CD4-positive, alpha-beta T cell treated with Interleukin-17A for 4 hours (primary cell): ENCODE results near the gene MNAT1.
"Not testable (repeated sequence)": the region's sequence is repeated elsewhere in the genome, so short reads cannot be mapped to it uniquely, and the experiment has no call there.

Source experiments
- DNase-seq: peaks from one replicate; pipeline ENCODE4 v3.0.0-alpha.2; 2020; ENCODE audit warnings: mixed read lengths

MNAT1 gene

DNA sequence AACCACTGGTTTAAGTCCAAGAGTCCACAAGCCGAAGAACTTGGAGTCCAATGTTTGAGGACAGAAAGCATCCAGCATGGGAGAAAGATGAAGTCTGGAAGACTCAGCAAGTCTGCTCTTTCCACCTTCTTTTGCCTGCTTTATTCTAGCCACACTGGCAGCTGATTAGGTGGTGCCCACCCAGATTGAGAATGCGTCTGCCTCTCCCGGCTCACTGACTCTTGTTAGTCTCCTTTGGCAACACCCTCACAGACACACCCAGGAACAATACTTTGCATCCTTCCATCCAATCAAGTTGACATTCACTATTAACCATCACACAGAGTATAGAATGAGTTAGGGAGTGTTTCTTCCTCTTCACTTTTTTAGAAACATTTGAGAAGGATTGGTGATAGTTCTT lies 156.1 kb downstream of the MNAT1 start:
- DNase-seq, result not testable (repeated sequence)

DNA sequence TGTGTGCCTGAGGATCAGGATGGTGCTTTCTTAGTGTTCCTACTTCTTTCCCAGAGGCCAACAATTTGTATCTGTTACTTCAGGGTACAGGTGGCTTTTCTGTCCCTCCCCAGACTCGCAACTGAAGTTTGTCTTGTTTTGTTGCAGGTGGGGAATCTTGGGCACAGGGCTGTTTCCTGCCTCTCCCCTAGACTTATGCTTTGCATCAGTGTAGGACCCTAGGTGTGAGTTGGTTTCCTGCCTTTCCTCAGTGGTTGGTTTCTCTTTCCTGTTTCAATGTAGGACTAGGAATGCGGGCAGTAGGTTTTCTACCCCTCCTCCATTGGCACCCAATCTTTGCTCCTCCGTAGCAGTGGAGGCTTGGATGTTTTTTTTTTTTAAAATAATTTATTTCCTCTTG lies 159.3 kb downstream of the MNAT1 start:
- no peak for DNase-seq

DNA sequence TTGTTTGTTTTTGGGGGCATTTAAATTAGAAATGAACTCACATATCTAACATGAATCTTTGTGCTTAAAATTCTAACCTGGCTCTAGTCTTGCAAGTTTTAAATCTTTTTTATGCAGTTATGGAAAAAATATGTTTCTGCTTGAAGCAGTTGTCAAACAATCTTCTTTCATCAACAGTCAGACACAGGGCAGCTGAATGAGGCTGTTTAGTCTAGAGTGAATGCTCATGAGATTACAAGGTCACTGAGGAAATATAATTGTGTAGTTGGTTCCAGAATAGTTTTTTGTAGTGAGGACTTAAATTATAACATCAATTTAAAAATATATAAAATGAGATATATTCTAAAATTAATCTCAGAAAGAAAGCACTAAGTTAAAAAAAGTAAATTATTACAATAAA lies 169.8 kb downstream of the MNAT1 start:
- DNase-seq, result no peak

DNA sequence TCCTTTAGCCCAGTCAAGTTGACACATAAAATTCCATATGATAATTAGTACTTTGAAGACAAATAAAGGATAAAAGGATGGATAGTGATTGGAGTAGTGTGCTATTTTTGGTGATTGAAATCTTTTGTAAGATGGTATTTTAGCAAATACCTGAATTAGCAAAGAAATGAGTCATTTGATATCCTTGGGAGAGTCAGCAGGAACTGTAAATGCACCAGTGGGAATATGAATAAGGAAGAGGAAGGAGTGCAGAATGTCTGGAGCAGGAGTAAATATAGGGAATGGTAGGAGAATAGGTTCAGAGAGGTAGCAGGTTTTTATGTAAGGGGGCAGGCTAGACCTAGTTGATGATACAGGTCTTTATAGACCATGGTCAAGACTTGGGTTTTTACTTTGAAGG lies 171.4 kb downstream of the MNAT1 start:
- DNase-seq, result no peak

DNA sequence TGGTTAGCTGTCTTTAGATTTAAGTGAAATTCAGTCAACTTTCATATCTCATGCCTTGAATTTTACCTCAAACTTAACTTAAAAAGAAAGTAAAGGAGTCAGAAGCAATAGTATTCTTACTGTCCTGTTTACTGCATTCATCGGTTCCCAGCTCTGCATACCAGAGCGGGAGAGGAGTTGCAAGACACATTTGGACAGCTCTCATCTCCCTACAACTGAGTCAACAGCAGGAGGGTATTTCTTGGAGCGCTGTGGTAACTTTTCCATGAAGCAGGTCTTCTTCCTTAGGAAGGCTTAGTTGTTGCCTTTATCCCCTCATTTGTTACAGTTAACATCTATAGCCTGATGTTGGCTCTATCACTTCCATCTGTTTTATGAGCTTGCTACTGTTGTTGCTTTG lies 181.2 kb downstream of the MNAT1 start:
- no peak for DNase-seq

DNA sequence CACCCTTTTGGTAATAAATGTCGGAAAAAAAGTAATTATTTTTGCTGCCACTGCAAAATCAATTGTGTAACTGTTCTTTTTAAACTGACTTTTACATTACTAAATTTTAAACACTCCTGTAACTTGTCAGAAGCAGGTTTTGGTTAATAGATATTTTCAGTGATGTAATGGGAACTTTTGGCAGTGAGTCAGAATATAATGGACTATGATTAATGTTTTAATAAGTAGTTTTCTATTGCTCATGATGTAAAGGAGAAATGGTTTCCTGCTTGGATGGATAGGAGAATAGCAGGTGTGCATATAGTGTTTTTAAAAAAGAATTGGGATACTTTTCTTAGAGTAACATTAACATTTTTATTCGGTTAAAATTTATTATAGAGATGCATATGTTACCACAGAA lies 187.5 kb downstream of the MNAT1 start:
- DNase-seq, result no peak

DNA sequence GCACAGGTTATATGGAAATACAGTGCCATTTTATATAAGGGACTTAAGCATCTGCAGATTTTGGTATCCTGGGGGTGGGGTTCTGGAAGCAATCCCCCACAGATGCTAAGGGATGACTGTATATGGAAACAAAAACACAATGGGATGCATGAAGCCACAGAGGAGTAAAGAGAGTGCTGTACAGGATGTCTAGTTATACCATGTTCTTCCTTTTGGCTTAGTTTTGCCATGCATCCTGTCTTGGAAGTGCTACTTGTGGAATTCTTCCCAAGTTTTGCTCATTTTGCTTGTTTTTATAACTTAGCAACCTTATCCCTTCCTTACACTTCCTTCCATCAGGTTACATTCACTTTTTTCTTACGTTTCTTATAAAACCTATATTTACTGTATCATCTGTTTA lies 190.7 kb downstream of the MNAT1 start:
- no peak for DNase-seq

DNA sequence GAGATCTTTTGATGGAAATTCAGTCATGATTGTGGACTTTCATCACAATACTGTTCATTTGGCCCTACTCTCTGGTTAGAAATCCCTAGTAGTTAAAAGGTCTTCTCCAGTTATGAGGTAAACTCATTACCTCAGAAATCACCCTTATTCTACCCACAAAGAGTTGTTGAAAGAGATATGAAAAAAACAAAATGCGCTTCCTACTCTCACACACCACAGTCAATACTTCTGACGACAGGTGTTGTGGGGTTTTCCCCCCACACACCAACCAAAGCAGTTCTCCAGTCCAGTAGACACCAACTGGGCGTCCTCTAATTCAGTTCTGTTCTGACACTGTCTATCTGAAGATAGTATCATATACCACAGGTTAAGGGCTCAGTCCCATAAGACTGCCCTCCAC lies 191.4 kb downstream of the MNAT1 start:
- no peak for DNase-seq

DNA sequence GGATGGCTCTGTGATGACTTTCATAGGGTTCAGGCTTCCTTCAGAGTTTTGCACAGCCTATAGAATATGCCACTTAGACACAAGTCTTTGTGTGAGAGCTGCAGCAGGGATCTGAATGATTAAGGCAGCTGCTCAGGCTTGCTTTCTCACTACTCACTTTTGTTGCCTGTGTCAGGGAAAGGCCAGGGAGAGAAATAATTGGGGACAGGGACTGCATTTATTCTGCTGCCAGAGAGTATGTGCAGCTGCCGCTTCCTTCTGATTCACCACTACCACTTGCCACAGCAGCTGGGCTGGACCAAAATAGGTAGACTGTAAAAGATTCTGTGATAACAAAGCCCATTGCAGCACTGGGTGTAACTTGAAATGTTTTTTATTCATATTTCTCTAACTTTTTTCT lies 196.7 kb downstream of the MNAT1 start:
- no peak for DNase-seq

DNA sequence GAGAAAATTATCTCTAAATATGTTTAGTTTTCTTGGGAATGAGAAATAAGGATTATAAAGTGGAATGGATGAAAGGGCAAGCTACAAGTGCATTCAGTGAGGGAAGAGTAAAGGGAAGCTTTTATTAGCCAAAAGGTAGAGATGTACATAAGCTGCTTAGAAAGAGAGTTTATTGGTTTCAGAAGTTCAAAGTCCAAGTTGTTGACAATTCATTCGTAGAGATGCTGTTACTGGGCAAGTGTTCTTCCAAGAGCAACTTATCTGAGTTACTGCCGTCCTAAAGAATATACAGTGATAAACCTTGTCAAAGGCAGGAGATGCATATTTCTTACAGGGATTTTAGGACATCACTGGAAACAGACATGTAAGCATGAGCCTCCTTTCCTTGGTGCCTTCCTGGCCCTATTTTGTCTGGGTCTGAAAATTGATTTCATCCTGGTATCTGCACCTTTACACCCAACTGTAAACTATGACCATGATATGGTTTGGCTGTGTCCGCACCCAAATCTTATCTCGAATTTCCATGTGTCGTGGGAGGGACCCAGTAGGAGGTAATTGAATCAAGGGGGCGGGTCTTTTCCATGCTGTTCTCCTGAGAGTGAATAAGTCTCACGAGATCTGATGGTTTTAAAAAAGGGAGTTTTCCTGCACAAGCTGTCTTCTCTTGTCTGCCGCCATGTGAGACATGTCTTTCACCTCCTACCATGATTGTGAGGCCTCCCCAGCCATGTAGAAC lies 199.5 kb downstream of the MNAT1 start:
- no peak for DNase-seq

DNA sequence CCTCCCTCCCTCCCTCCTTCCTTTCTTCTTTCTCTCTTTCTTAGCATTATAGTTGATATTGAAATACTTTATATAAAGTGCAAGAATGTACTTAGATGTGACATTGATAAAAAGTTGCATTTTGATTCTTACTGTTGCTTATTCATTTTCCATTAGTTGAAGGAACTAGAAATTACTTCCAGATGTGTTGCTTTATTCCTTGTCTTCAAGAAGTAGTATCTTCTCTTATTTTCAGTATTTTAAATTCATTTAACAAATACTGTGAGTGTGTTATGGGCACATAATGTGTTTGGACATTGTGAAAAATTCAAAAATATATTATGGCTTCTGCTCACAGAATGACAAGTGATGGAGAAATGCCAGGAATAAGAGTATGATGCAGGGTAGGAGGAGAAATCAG lies 200.8 kb downstream of the MNAT1 start:
- DNase-seq, result no peak

DNA sequence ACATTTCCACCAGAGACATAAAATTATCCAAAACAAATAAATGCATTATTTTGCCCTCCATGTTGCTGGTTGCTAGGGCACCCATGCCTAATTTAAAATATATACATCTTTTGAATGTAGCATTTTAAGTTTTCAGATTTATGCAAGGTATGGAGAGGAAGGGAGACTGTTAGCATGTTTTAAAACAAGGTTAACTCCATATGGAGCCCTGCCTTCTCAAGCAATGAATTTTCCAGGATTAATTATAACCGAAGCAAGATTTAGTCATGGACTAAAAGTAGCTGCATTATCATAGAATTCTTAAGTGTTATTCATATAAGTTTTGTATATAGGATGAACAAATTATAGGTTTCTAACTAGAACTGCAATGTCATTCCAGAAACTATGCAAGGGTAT lies 209.1 kb downstream of the MNAT1 start:
- DNase-seq, result no peak

DNA sequence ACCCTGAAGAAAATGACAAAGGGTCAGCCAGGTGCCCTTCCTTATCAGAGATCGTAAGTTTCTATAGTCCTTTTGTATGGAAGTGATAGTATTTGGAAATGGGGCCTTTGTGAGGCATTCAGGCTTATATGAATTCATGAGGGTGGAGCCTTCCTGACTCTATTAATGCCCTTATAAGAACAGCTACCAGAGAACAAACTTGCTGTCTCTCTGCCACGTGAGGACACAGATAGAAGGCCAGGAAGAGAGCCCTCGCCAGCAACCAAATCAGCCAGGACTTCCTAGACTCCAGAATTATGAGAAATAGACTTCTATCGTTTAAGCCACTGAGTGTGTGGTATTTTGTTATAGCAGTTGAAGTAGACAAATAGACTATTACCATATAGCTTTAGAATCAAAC lies 209.6 kb downstream of the MNAT1 start:
- no peak for DNase-seq

DNA sequence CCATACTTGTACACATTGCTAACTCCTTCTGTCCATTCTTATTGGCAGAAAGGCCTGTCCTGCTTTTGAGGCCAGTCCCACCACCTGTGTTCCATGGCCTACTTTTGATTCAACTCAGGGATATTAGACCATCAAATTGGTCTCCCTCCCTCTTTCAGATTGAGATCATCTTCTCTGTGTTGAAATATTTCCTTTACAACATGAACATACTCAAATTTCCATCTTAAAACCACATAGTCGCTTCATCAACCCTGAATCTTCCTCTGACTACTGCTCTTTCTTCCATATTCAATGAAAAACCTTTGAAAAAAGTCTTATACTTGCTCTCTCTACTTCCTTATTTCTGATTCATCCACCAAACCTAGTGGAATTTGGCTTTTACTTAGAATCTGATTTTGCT lies 211.4 kb downstream of the MNAT1 start:
- no peak for DNase-seq

DNA sequence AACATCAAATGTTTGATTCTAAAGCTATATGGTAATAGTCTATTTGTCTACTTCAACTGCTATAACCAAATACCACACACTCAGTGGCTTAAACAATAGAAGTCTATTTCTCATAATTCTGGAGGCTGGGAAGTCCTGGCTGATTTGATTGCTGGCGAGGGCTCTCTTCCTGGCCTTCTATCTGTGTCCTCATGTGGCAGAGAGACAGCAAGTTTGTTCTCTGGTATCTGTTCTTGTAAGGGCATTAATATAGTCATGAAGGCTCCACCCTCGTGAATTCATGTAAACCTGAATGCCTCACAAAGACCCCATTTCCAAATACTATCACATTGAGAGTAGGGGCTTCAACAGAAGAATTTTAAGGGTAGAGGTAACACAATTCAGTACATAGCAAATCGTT lies 212.2 kb downstream of the MNAT1 start:
- no peak for DNase-seq

DNA sequence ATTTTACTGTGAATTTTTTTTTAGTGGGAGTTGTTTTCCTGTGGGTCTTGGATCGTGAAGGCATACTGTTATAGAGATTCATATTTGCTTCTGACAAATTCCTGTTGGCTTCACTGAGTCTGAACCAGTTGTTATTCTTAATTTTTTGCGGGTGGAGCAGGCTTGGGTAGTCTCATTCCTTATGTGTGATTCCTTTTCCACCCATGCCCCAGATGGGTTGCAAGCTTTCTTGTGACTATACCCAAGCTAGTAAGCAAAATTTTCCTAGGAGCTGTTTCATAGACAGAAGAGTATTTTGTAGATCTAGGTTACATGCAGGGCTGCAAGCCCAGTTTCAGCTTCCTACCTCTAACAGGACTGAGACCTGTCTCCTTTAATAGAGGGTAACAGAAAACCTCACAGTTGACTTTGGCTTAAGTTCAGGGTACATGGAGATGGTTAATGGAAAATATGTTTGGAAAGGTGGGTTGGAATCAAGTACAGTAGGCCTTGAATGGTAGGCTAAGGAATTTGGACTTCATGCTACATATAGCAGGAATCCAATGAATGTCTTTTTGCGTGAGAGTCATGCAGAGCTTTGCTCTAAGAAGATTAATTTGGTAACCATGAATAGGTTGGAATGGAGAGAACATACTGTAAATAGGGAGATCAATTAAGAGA lies 217.3 kb downstream of the MNAT1 start:
- DNase-seq, result no peak

DNA sequence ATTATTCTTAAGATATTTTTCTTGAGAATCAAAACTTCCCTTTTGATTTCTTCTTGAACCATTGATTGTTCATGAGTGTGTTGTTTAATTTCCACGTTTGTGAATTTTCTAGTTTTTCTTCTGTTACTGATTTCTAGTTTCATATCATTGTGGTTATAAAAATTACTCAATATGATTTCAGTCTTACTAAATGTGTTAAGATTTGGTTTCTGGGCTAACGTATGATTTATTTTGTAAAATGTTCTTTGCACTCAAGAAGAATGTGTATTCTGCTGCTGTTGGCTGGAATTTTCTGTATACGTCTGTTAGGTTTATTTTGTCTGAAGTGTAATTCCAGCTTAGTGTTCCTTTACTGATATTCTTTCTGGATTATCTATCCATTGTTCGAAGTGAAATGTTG lies 221.6 kb downstream of the MNAT1 start:
- no peak for DNase-seq

DNA sequence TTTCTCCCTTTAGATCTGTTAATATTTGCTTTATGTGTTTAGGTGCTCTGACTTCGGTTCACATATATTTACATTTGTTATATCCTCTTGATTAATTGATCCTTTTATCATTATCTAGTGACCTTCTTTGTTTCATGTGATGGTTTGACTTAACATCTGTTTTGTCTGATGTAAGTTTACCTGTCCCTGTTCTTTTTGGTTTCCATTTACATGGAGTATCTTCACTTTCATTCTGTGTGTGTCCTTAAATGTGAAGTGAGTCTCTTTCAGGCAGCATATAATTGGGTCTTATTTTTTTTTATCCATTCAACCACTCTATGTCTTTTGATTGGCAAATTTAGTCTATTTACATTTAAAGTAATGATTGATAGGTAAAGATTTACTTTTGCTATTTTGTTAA lies 222.1 kb downstream of the MNAT1 start:
- DNase-seq, result no peak

DNA sequence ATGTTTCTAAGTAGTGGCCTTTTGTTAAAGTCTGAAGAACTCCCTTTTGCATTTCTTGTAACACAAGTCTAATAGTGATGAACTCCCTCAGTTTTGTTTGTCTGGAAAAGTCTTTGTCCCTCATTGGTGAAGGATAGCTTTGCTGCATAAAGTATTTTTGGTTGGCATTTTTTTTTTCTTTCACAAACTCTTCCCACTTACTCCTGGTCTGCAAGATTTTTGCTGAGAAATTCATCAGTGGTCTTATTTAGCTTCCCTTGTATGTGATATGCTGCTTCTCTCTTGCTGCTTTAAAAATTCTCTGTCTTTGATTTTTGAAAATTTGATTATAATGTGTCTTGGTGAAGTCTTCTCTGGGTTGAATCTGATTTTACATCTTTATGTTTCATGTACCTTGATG lies 223.6 kb downstream of the MNAT1 start:
- DNase-seq, result no peak

DNA sequence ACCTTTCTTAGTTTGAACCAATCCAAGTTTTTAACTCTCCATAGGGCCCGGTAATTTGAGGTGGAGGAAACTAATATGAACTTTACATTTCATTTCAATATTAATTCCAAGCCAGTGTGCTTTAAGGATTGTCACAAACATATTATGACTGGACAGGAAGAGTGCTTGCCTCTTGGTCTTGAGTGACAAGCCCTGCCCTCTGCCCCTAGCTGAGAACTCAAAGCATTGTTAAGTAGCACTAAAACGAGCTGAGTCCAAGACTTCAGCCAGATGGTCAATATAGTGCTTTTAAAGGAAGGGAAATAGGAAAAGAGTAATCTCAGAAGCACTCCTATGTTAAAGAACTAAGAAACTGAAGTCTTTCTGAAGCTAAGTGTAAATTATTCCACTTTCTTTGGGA lies 229.2 kb downstream of the MNAT1 start:
- DNase-seq, result no peak

DNA sequence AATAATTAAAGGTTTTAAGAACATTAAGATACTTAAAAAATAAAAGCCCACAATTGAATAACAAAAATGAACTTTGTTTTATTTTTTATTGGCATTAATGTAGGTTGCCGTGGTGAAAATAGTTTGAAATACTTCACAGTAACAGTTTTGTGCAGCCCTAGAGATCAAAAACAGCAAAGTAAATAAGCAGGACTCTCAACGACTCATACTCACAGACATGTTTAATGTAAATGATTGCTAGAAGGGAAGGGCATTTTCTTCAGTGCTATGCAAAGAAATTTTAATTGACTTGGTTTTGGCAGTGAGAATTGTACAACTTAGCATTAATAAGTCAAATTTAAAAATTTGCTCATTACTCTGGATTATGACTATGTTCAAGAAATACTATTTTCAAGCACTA lies 230.3 kb downstream of the MNAT1 start:
- no peak for DNase-seq

DNA sequence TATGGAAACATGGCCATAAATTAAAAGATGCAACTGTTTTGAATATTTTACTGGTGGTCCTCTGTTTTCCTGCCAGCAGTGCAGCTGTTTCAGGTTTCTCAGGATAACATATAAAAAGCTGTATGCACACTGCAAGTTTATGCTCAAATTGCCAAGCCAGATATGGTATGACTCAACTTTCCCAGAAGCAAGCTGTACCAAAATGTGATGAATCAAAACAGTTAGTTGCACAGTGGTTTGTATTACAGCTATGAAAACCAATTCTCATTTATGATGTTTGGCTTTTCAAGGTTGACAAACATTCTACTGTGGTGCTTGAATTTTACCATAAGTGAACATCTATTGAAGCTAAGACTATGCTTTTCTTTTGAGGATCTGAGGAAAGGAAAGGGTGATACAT lies 230.8 kb downstream of the MNAT1 start:
- DNase-seq, result no peak

DNA sequence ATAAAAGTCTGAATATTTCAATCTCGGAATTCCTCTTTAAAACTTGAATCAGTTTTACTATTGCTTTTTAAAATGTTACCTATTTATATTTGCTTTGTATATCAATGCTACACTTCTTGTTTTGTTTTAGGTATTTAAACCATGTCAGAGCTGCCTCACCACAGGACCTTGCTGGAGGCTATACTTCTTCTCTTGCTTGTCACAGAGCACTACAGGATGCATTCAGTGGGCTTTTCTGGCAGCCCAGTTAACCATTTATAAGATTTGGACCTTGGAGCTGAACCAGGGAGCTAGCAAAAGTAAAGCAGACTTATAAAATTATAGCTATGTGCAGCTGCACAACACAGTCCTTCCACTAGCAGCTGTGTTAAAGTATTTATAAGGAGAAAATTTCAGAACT lies 233.5 kb downstream of the MNAT1 start:
- DNase-seq, result no peak

DNA sequence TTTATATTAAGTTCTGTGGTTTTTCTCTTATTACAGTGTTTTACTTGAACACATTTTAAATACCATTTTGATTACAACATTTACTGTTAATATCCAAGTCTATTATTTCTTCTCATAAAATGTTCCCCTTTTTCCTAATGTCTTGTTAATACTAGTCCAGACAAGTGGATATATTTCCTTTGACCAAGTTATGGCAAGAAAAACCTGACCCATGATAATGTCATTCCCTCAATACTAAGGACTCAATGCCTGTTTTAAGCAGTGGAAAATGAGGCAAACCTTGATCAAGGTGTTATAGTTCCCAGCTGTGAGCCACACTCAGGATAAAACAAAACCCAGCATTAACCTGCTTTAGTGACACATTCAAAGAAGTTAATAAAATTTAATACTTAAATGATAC lies 234.1 kb downstream of the MNAT1 start:
- no peak for DNase-seq

DNA sequence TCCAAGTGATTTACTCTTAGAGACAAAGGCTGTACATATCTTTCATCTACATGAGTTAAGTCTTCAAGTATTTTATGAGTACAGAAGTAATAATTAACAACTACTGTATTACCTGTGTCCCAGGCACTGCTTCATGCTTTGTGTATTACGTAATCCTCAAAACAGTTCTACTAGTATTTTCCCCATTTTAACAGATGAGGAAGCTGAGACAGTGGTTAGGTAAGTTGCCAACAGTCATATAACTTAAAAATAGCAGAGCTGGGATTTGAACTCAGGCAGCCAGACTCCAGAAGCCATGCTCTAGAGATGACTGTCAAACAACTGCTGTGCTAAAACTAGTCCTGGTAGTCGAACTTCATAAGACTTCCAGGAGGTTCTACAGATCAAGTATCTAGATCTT lies 235.6 kb downstream of the MNAT1 start:
- DNase-seq, result no peak
